ENCODE measurements around the gene UBR7.

UBR7 gene

DNA sequence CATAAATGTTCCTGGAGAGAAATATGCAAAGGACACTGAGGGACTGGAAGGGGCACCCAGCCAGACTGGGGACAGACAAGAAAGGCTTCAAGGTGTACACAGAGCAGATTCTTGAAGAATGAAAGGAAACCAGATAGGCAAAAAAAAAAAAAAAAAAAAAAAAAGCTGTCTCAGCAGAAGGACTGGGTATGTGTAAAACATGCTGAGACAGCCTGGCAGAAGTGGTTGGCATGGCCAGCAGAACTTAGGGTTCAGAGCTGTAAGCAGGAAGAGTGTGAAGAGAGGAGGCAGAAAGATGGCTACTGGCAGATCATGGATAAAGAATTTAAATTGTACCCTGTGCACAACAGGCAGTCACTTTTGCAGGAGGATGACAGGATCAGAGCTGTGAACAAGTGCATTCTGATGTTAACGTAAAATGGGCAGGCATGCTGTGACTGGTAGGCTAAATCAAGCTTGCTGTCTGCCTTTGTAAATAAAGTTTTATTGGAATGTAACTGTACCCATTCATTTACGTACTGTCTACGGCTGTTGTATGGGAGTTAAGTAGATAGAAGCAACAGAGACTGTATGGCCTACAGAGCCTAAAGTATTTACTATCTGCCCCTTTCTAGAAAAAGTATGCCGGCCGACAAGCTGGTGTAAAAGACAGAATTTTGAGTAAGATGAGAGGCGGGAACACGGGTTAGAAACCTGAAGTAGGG is 42.2 kb downstream of the UBR7 start:
- no peak for DNase-seq (ENCODE audit: low spot score)

DNA sequence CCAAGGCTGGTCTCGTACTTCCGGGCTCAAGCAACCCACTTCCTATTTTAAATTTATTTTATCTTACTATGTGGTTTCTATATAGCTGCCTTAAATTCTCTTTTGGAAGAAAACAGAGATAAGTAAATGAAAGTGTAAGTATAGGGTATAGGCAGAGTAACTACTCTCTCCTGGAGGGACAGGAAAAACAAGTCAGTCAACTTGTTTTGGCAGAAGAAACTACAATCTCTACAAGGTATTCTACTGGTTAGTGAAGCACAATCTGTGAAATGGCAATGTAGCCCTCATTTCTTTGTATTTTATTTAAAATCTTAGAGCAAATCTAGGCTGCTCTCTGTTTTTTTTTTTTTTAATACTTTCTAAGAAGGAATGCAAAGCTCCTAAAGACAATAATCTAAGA is 55.4 kb downstream of the UBR7 start:
- DNase-seq (ENCODE audit: low spot score): no peak

DNA sequence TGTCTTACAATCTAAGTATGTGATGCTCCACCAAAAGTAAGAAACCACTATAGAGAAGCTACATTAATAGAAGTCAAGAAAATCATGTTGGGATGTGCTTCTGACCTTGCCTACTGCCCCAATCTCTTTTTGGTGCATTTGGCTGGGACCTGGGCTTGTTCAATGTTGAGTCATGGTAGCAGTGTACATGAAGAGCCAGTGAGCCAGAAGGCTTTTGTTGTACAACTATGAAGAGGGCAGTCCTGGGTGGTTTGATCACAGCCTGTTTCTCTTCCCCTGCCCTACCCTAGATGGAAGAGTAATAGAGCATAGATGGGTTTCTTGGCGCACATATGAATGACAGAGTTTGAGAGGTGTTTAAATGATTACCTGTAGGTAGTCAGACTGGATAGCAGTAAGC is 56.4 kb downstream of the UBR7 start:
- DNase-seq (ENCODE audit: low spot score): no peak

DNA sequence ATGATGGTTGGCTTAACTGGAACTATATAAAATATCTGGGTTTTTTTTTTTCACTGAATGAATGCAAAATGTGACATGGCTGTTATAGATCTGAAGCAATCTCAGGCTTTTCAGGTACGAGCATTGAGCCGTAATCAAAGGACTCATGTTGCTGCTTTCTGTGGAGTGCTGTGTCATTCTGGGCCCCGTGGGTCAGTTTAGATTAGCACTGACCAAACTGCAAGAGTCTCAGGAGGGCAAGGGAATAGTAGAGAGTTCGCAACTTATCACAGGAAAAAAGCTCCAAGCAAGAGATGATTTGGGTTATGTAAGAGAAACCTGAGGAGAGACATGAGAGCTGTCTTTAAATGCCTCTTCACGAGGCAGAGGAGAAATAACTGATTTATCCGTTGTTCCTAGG is 59.1 kb downstream of the UBR7 start:
- no peak for DNase-seq (ENCODE audit: low spot score)

DNA sequence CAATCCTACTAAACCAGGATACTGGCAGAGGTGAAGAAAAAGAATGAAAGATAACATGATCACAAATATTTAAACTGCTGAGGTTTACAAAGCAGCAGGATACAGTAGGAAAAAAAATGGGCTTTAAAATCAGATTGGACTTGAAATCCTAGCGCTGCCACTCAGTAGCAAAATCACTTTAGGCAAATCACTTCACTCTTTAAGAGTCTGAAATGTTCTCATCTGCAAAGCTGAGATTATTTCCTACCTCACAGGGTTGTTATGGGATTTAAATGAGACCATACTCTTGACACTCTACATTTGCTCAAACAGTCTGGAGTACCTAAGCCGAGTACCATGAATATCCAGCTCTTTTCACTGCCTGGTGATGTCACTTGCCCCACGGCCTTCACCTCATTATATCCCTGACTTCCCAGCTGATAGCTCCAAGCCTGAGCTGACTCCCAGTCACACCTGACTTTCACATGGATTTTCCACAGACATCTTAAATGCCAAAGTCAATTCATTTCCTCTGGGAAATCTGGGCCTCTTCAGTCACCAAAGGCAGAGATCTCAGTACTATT is 60.2 kb downstream of the UBR7 start:
- DNase-seq (ENCODE audit: low spot score): no peak

DNA sequence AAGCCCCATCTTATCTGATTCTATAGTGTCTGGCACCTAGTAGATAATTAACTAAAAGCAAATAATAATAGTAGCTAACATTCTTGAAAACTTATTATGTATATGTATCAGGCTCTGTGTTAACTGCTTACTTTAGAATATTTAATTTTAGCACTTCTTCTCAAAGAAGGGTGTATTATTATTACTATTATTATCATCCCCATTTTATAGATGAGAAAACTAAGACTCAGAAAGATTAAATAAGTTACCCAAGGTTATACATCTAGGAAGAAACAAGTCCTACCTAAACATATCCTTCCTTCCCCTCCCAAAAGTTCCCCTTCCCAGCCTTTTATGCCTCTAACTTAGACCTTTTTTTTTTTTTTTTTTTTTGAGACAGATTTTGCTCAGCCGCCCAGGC is 61.4 kb downstream of the UBR7 start:
- DNase-seq (ENCODE audit: low spot score): no peak

DNA sequence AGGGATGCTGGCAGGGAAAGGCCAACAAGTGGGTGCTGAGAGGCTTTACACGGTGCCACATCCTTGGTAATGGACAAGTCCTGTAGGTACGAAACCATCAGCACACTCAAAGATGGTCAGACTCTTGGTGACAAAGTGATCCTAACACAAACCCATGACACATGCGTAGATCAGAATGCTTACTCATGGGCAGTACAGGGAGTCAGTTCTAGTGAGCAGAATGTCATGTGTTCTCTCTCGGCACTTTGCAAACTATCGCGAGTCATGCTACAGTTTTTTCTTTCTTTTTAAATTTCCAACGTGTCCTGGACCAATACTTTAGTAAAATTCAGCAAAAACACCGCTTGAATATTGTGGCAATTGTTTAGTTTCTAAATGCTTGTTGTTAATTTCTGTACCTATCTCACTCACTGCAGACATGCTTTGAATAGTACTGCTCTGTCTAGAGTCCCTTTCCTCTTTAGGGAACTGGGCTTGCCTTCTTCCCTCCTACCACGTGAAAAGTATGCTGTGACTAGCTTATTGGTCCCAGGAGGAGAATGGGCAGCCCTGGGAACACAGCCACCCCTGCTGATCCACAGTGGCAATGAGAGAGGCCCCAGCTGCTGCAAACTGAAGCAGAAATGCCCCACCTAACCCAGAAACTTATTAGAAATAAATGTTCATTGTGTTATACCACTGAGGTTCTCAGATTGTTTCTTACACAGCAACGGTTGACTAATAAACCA is 62.4 kb downstream of the UBR7 start:
- no peak for DNase-seq (ENCODE audit: low spot score)

DNA sequence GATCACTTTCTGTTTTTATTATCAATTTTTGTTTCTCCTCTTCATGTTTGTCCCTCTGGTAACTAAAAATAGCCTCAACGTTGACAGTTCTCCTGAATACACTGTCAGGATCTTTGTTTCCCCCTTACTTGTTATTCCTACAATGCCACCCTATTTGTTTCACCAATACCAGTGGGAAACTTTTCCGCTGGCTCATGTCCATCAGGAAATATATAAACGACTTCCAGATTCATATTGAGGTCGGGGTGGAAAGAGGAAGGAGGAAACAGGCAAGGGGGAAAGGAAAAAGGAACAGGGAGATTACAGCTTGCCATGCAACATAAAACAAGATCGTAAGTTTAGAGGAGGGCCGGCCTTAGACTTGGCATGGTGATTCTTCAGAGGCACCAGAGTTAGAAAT is 64.1 kb downstream of the UBR7 start:
- DNase-seq (ENCODE audit: low spot score): no peak

DNA sequence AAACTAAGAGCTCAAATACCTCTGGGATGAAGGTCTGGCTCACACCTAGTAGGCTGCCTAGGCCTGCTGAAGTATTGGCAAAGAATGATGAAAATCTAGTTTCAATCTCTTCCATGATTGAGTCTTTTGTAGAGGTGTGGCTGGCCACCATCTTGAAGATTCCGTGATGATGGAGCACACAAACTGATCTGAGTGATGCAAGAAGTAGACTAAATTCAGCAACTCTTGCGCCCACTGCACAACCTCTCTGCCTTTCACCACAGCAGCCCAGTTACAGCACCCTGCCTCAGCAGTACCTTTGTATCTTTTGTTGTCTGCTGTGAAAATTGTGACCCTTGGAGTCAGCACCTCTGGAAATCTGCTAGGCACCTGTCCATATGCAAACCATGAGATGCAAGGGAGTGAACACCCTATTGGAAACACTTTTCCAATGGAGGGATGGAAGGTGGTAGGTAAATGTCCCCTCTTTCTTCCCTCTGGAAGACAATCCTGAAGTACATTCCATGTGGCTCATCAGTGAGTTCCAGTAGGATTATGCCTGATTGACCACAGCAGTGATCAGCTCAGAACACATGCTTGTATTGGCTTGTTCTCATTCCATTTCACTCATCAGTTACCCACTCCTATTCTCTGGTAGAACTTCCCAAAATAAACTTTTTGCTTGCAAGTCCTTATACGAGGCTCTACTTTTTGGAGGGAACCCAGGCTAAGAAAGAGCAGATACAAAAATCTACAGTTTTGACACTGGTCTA is 67.2 kb downstream of the UBR7 start:
- no peak for DNase-seq (ENCODE audit: low spot score)

DNA sequence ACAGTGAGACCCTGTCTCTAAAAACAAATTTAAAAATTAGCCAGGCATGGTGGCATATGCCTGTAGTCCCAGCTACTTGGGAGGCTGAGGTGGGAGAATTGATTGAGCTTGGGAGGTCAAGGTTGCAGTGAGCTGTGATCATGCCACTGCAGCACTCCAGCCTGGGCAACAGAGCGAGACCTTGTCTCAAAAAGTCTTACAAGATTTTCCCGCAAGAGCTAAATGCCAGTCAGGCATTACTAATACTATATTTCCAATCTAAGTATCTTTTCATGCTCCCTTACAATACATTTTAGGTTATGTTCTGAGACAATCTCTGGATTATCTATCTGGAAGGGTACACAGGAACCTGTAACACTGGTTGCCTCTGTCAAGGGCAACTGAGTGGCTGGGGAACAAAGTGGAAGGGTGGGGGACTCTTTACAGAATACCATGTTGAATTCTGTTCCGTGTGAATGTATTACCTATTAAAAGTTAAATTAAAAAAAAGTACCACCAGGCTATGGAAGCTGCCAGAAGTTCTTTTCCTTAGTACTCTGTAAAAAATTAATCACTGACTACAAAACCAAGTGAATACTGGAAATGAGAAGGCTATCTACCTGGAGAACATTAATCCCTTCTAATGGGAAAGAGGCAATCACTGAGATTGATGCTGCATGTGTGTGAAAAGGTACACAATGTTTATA is 69.1 kb downstream of the UBR7 start:
- no peak for DNase-seq (ENCODE audit: low spot score)
